Psoas muscle (tissue), 8 donors: Measurements from ENCODE around the gene AHCTF1. TPM values are rescaled to one million over a fixed set of nuclear protein-coding genes. Genes with fewer than 3 reads are reported as not detected.

Source experiments
- ATAC-seq, 4 donors: fragments of 200-7000 bp; cut with Tn5 transposase; one replicate each; pipeline ENCODE4 v1.9.1; 2020; ENCODE audit warnings: moderate library complexity in 3 of 4, mild to moderate bottlenecking in 2 of 4
- DNase-seq, 2 donors: peaks; one replicate each; pipeline ENCODE4 v3.0.0-alpha.2; 2020
- H3K27ac ChIP-seq: fragments of 200-600 bp; one replicate; pipeline ENCODE4 v1.8.0; 2022
- H3K27me3 ChIP-seq, 3 donors: fragments of 200-600 bp in 1 of 3; one replicate each; pipeline versions ENCODE4 v1.6.1 to v1.8.0; 2013 to 2022; ENCODE audit warnings: low read length in 2 of 3, mild to moderate bottlenecking in 2 of 3, moderate library complexity in 1 of 3; ENCODE audit not compliant: insufficient read depth in 3 of 3
- H3K36me3 ChIP-seq, 2 donors: fragments of 200-600 bp in 1 of 2; one replicate each; pipeline versions ENCODE4 v1.6.1 to v1.8.0; 2013 to 2022; ENCODE audit warnings: low read depth in 1 of 2, mild to moderate bottlenecking in 1 of 2, moderate library complexity in 1 of 2; ENCODE audit not compliant: insufficient read depth in 1 of 2
- H3K4me1 ChIP-seq: fragments of 200-600 bp; one replicate; pipeline ENCODE4 v1.8.0; 2022
- H3K4me3 ChIP-seq: fragments of 200-600 bp; one replicate; pipeline ENCODE4 v1.8.0; 2022; ENCODE audit warnings: mild to moderate bottlenecking
- H3K9me3 ChIP-seq: fragments of 200-600 bp; one replicate; pipeline ENCODE4 v1.8.0; 2022
- WGBS, 3 donors: extraction: QIAGEN DNeasy Blood & Tissue Kit; methylation state at CpG; one replicate each; pipeline versions ENCODE4 v1.1.6 to v1.1.7; 2013; 5-methylcytosine and 5-hydroxymethylcytosine counted together
- intact Hi-C, 2 donors: fragments of 100-400 bp; cut with DNase I; formaldehyde crosslinking; loops; one replicate each; pipeline versions ENCODE4 v1.11.0 to v1.14.2; 2022
- polyA plus RNA-seq, 3 donors: library from polyadenylated mRNA; stranded (reverse); fragments of 200-250 nt; gene quantifications; one replicate each; pipeline ENCODE4 v1.2.3, GENCODE V29; 2013
- total RNA-seq, 4 donors: library from RNA; stranded (reverse); fragmentation: NEBNext Ultra II Directional in 2 of 4; extraction: Animal tissue kit (Norgen Biotek cat#: 25700) in 2 of 4; gene quantifications; one replicate each; pipeline versions ENCODE4 v1.2.1 to v1.2.4, GENCODE V29; 2021 to 2023
- TF ChIP-seq, protein P1 (sequence below): fragments of 200-600 bp; IDR thresholded peaks from one replicate; pipeline ENCODE4 v1.8.0; 2022; ENCODE audit warnings: antibody characterized with exemption
- donor health status: healthy with polysubstance abuse.
- donor health status: DM: no; HTN: no; CAD: no; lungs with moderate emphysema.
- donor health status: Bipolar disorder and iron deficiency.
- donor health status: healthy.
- donor health status: DM: yes; HTN: yes; CAD: no.
- donor health status: DM: no; HTN: no; CAD: no.
- donor health status: DM: no; HTN: no; CAD: no.
- donor health status: DM: yes; HTN: yes; CAD: no.

AHCTF1 gene
- total and polyA plus RNA-seq, 7 donors, result 9.0 to 29.6 (median 19.1) TPM

DNA sequence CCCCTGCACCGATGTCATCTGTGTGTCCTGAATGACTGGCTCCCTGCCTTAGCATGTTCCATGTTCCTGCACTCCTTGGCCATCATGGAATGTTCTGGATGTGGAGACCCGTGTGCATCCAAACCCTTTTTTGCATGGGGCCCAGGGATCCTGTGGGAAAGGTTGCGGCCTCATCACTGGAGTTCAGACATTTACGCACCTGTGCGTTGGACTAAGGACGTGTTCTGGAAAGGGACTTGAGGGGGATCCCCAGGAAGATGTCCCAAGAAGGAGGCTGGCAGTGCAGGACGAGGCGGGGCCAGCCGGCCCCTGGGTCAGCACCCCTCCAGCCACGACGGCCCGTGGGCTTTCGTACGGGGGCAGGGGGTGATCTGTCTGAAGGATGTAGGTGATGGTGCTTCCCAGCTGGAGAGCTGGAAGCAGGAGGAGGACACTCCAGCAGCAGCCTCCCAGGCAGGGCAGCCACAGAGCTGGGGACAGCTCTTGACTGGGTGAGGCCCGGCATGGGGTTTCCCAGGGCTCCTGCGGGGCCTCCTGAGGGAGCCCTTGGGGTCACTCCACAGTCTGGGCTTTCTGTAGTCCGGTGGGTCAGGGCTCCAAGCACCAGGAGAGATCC lies 140.3 kb downstream of the AHCTF1 start:
- TF ChIP-seq, protein P1, sequence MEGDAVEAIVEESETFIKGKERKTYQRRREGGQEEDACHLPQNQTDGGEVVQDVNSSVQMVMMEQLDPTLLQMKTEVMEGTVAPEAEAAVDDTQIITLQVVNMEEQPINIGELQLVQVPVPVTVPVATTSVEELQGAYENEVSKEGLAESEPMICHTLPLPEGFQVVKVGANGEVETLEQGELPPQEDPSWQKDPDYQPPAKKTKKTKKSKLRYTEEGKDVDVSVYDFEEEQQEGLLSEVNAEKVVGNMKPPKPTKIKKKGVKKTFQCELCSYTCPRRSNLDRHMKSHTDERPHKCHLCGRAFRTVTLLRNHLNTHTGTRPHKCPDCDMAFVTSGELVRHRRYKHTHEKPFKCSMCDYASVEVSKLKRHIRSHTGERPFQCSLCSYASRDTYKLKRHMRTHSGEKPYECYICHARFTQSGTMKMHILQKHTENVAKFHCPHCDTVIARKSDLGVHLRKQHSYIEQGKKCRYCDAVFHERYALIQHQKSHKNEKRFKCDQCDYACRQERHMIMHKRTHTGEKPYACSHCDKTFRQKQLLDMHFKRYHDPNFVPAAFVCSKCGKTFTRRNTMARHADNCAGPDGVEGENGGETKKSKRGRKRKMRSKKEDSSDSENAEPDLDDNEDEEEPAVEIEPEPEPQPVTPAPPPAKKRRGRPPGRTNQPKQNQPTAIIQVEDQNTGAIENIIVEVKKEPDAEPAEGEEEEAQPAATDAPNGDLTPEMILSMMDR, result no peak
- peaks cover 12% of the 10 kb centered on the region for H3K4me1 ChIP-seq
- DNase-seq (no peak), ATAC-seq (no peak)
- intact Hi-C loops, result no loop called here
- H3K4me3 ChIP-seq, result no peak overlapping the region
- H3K27ac ChIP-seq, result no peak overlapping the region
- no peaks in the 10 kb centered on the region for H3K27me3 ChIP-seq
- H3K9me3 ChIP-seq, result no peaks in the 10 kb centered on the region
- WGBS, 3 donors, result 83 to 89% (median 85%) methylated on average over 17 of the region's 17 CpGs
- no peaks in the 10 kb centered on the region for H3K36me3 ChIP-seq

DNA sequence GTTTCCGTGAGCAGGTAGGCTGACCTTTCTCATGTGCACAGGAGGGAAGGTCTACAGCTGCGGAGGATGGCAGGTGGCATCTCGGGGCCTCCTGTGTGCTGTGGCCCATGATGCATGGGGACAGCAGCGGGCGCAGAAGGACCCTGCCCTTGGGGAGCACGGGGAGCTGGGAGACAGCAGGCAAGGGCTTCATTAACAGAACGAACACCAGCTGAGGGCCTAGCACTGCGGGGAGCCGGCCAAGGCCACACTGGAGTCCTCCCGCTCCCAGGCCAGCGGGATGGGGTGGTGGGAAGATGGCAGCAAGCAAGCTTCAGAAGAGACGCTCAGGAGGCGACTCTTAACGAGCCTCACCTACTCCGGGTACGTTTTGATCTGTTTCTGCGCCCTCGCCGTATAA lies 140.9 kb downstream of the AHCTF1 start:
- intact Hi-C loops, result no loop called here
- Histone ChIP-seq H3K36me3 (no peaks in the 10 kb centered on the region), H3K27ac (no peak overlapping the region), H3K4me1 (peaks cover 12% of the 10 kb centered on the region), H3K27me3 (no peaks in the 10 kb centered on the region), H3K4me3 (no peak overlapping the region), H3K9me3 (no peaks in the 10 kb centered on the region)
- no peak for ATAC-seq
- 92 to 98% (median 94%) methylated on average over 19 of the region's 19 CpGs for whole genome bisulfite sequencing, 3 donors
- TF ChIP-seq, protein P1, result no peak
- no peak for DNase-seq

DNA sequence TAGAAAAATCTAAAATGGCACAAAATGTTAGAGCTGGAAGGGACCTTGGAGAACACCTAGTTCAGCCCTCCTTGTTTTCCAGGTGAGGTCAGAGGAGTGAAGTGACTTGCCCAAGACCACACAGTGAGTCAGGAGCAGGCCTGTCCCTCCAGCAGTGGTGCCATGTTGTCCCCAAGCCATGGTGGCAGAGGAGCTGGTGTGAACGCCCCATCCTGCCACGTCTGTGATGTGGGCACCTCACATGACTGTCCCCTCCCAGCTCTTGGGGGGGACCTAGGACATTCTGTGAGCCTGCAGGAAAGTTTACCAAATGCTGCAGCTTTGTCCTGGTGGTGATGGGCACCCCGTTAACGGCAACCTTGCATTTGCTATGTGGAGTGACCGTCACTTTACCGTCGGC lies 141.4 kb downstream of the AHCTF1 start:
- no peak for DNase-seq
- H3K36me3 ChIP-seq, result no peaks in the 10 kb centered on the region
- intact Hi-C loops, result no loop called here
- ATAC-seq, result no peak
- no peaks in the 10 kb centered on the region for H3K27me3 ChIP-seq
- TF ChIP-seq, protein P1, result no peak
- H3K4me3 ChIP-seq, result no peak overlapping the region
- peaks cover 11% of the 10 kb centered on the region for H3K4me1 ChIP-seq
- H3K27ac ChIP-seq, result no peak overlapping the region
- 95% methylated on average over 7 of the region's 7 CpGs for WGBS, 3 donors
- no peaks in the 10 kb centered on the region for H3K9me3 ChIP-seq

DNA sequence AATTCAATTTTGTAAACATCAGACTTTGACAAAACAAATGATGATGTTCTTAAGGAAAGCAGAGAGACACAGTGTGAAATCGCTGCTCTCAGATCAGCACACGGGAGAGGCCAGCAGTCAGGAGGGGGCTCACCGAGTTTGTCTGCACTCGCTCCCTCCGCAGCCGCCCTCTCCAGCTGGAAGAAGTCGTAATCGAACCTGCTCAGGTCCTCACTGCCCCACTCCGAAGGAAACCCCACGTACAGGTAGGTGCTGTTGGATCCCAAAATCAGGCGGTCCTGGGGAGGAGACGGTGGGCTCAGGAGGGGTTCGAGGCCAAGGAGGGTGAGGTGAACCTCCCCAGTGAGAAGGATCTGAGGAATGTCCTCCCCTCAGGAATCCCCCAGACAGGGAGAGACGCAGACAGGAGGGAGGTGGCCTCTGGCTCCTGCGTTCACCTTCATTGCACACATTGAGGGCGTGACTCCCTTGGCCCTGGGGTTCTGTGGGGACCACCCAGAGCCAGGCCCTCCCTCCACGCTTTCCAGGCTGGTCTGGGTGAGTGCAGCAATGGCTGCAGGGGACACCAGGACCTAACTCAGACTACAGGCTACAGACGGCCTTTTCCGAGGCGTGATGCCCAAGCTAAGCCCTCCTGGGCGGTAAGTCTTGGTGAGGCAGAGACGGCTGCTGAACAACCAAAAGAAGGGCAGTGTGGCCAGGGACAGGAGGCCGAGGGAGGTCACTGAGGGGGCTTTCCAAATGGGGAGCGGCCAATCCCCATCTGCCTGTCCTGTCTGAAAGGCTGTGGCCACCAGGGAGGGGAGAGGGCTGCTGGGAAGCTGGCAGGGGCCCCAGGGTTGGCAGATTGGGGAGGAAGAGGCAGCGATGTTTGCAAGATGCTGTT lies 142.1 kb downstream of the AHCTF1 start:
- no peak for DNase-seq
- WGBS, 3 donors, result 76 to 84% (median 83%) methylated on average over 25 of the region's 25 CpGs
- Histone ChIP-seq H3K4me1 (peaks cover 9% of the 10 kb centered on the region), H3K9me3 (no peaks in the 10 kb centered on the region), H3K4me3 (peak overlapping the region; percentile 52), H3K27me3 (no peaks in the 10 kb centered on the region), H3K36me3 (no peaks in the 10 kb centered on the region), H3K27ac (no peak overlapping the region)
- no peak for ATAC-seq
- intact Hi-C loops, result no loop called here
- TF ChIP-seq, protein P1, result no peak

Other genes with a start within 250 kb of the AHCTF1 start
- gene SCCPDH, start 207.5 kb downstream of the AHCTF1 start, total RNA-seq, result 10 to 100 TPM; 22.6 to 41.8 (median 38.5) TPM
- gene SCCPDH, start 207.5 kb downstream of the AHCTF1 start, polyA plus RNA-seq, result 10 to 100 TPM; 28.3 to 50.8 (median 44.3) TPM
- gene ZNF695, start 76.1 kb upstream of the AHCTF1 start, total RNA-seq, result not detected
- under 1 TPM in 1 of 3 donors, not detected in 2; 0.03 TPM for gene ZNF695, start 76.1 kb upstream of the AHCTF1 start, polyA plus RNA-seq
- gene ZNF670, start 146.9 kb upstream of the AHCTF1 start, total RNA-seq, result under 1 TPM; 0.83 to 0.96 (median 0.91) TPM
- 1 to 10 TPM in 1 of 3 donors, under 1 TPM in 2; 0.63 to 1.6 (median 0.66) TPM for gene ZNF670, start 146.9 kb upstream of the AHCTF1 start, polyA plus RNA-seq
- 1 to 10 TPM; 1.3 to 3.0 (median 2.6) TPM for gene ZNF669, start 172.4 kb upstream of the AHCTF1 start, total RNA-seq
- 1 to 10 TPM; 2.5 to 3.7 (median 2.7) TPM for gene ZNF669, start 172.4 kb upstream of the AHCTF1 start, polyA plus RNA-seq
- gene ZNF124, start 240.1 kb upstream of the AHCTF1 start, total RNA-seq, result 10 to 100 TPM in 1 of 4 donors, 1 to 10 TPM in 3; 6.8 to 10.9 (median 9.1) TPM
- 1 to 10 TPM; 1.1 to 3.8 (median 1.4) TPM for gene ZNF124, start 240.1 kb upstream of the AHCTF1 start, polyA plus RNA-seq